ENCODE measurements around the gene PREX1. TPM values are rescaled to one million over a fixed set of nuclear protein-coding genes. Genes with fewer than 3 reads are reported as not detected.

The PREX1 gene
- total and polyA plus RNA-seq, 2 experiments from 2014 or later = 2.4 to 10.3 TPM

- Mint-ChIP-seq H3K27ac (no peak overlapping the region), H3K4me3 (no peak overlapping the region), H3K4me1 (peaks cover 73% of the 10 kb centered on the region), H3K9me3 (peaks cover 4% of the 10 kb centered on the region; the same call in 1 of the 3 replicates), H3K27me3 (ENCODE audit: insufficient read depth, low read depth, poor library complexity) (peaks cover 4% of the 10 kb centered on the region), H3K36me3 (ENCODE audit: low read depth) (peaks cover 4% of the 10 kb centered on the region; the same call in 1 of the 3 replicates)
- Histone ChIP-seq H4K20me1 (replicated peaks; ENCODE audit: insufficient read depth) (no peaks in the 10 kb centered on the region), H3K4me1 (ENCODE audit: insufficient read depth) (peaks cover 35% of the 10 kb centered on the region), H3K4me3 (no peak overlapping the region), H2AFZ (no peak overlapping the region), H3K4me2 (no peak overlapping the region), H3K27me3 (ENCODE audit: insufficient read depth) (no peaks in the 10 kb centered on the region), H3K27ac (ENCODE audit: low read depth) (no peak overlapping the region), H3K36me3 (ENCODE audit: insufficient read depth) (no peaks in the 10 kb centered on the region), H3K79me2 (replicated peaks; ENCODE audit: insufficient read depth) (no peaks in the 10 kb centered on the region), H3K9me2 (ENCODE audit: insufficient read depth) (peaks cover 8% of the 10 kb centered on the region; the same call in 1 of the 2 replicates), H3F3A (replicated peaks; ENCODE audit: low read depth) (0 out of 2 replicates have a peak, but pooled peaks cover 2% of the 10 kb centered on the region)
- DNase-seq (ENCODE audit: low spot score) (no peak), ATAC-seq (no peak)
- no peak for TF ChIP-seq ZNF114 (CRISPR knock-in tag; IDR thresholded peaks at IDR 0.05)
- TF ChIP-seq CTCF (conservative IDR thresholded peaks at IDR 0.05; ENCODE audit: low read depth in 2 of 2) = no peak
- no peak for TF ChIP-seq JUNB (IDR thresholded peaks at IDR 0.05; ENCODE audit: unreplicated experiment)
- TF ChIP-seq ETS1 (IDR thresholded peaks at IDR 0.05) = no peak
- no peak for TF ChIP-seq NANOG (IDR thresholded peaks at IDR 0.05; ENCODE audit: borderline replicate concordance)
- no peak for TF ChIP-seq STAT1 (IDR thresholded peaks at IDR 0.05; ENCODE audit: unreplicated experiment)
- TF ChIP-seq ZNF331 (CRISPR knock-in tag; IDR thresholded peaks at IDR 0.05; ENCODE audit: low read depth) = no peak
- TF ChIP-seq POLR2AphosphoS5 (IDR thresholded peaks at IDR 0.05; ENCODE audit: low read depth) = no peak
- TF ChIP-seq EZH2phosphoT487 (IDR thresholded peaks at IDR 0.05; ENCODE audit: unreplicated experiment) = no peak
- no peak for TF ChIP-seq EZH2 (IDR thresholded peaks at IDR 0.05; ENCODE audit: low read depth, unreplicated experiment)
- TF ChIP-seq CREB1 (CRISPR knock-in tag; IDR thresholded peaks at IDR 0.05; ENCODE audit: low read depth) = no peak
- TF ChIP-seq REST (IDR thresholded peaks at IDR 0.05; ENCODE audit: unreplicated experiment) = no peak
Measured at GRCh38 chr20:48749437-48749836, 78.4 kb downstream of the PREX1 start.
